GM19372 (cell line): ENCODE measurements around the gene AZGP1.
"Not testable (repeated sequence)": the region's sequence is repeated elsewhere in the genome, so short reads cannot be mapped to it uniquely, and the experiment has no call there.

ENCODE experiments used
- ATAC-seq: cut with Tn5 transposase; IDR thresholded peaks from one replicate; pipeline ENCODE4 v1.9.1; 2021; ENCODE audit warnings: mild to moderate bottlenecking, low read depth, moderate library complexity; ENCODE audit not compliant: unreplicated experiment

AZGP1 gene

GRCh38 chr7:100000239-100000638 is 24.4 kb upstream of the AZGP1 start:
- ATAC-seq: no peak

DNA sequence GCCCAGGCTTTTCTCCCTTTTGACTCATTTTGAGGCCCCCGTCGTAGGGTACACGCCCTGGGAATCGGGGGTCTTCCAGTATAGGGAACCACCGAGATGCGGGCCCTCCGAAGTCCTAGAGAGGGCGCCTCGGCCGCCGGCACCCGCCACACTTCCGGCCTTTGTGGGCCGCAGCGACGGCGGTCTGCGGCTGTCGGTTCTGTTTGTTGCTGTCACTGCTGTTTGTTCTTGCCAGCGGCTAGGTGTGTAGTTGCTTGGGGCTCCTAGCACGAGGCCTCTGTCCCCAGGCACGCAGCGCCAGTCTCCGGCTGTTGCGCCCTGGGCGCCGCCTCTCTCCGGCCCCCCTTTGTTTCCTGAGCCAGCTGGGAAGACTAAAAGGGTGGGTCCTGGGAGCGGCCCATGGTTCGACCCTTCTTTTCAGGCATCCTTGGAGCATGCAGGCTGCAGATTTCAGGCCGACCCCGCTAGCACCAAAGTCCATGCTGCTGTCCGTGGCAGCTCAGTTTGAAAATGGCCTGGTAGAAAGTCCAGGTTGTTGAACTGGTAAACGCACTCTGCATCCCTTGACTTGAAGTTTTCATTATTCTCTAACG is 21.8 kb upstream of the AZGP1 start:
- peak; percentile 64 for ATAC-seq

- ATAC-seq: no peak
These were observed 21.1 kb upstream of the AZGP1 start for GRCh38 chr7:99996755-99997544.

DNA sequence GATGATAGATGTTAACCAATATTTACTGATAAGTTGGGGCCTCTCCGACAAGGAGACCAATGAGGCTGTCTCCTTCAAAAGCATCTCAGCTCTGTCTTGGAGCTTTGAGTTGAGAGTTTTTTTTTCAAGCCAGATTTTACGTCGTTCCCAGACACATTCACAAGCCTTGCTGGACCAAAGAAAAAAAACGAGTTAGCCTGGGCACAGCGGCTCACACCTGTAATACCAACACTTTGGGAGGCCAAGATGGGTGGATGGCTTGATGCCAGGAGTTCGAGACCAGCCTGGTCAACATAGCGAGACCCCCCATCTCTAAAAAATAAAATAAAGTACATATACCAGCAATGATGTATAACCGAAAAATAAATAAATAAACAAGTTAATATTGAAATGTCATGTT is 19.0 kb upstream of the AZGP1 start:
- ATAC-seq: no peak

- no peak for ATAC-seq
These were observed 16.7 kb upstream of the AZGP1 start for GRCh38 chr7:99992330-99993038.

- not testable (repeated sequence) for ATAC-seq
These were observed 15.7 kb upstream of the AZGP1 start for GRCh38 chr7:99991543-99991942.

- no peak for ATAC-seq
These were observed 14.6 kb upstream of the AZGP1 start for GRCh38 chr7:99990460-99990852.

DNA sequence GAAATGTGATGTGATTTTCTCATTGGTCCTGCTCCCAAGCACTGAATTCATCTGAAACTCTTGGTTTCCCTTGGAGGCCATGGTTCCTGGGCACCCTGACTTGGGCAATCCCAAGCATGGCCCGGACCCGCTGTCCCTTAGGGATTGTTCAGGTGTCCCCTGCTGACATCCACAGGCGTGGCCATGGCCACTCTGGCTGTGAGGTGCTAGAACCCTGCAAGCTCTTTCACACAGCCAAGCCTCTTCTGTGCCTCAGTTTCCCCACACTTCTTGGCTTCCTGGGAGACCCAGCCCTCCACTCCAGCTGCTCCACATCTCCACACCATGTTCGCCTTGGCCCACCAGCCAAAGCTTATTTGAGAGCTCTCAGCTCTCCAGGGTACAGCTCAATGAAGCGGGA is 12.0 kb upstream of the AZGP1 start:
- ATAC-seq: no peak

GRCh38 chr7:99987306-99987705 is 11.5 kb upstream of the AZGP1 start:
- ATAC-seq: not testable (repeated sequence)

- ATAC-seq: no peak
These were observed 8.8 kb upstream of the AZGP1 start for GRCh38 chr7:99984593-99984992.

DNA sequence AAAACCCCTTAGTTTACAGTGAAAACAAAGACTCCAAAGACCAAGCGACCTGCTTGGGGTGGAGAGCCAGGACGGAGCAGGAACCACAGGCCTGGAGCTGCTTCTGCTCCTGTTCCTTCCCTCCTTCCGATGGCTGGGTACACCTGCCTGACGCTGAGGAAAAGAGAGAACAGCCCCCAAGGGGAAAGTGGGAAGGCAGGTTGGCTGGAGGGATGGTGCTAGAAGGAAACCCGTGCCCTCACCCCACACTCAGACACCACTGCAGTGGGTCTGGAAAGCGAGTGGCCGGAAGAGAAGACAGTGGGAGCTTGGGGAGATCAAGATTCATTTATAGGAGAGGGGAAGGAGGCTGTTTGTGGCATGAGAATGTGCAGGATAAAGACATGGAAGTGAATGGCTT is 5.2 kb upstream of the AZGP1 start:
- not testable (repeated sequence) for ATAC-seq

GRCh38 chr7:99980448-99980872 is 4.6 kb upstream of the AZGP1 start:
- ATAC-seq: not testable (repeated sequence)

GRCh38 chr7:99979814-99980225 is 4.0 kb upstream of the AZGP1 start:
- not testable (repeated sequence) for ATAC-seq

GRCh38 chr7:99976626-99977025 is 795 bp upstream of the AZGP1 start:
- ATAC-seq: no peak

- no peak for ATAC-seq
These were observed 1.1 kb downstream of the AZGP1 start for GRCh38 chr7:99974681-99975080.

DNA sequence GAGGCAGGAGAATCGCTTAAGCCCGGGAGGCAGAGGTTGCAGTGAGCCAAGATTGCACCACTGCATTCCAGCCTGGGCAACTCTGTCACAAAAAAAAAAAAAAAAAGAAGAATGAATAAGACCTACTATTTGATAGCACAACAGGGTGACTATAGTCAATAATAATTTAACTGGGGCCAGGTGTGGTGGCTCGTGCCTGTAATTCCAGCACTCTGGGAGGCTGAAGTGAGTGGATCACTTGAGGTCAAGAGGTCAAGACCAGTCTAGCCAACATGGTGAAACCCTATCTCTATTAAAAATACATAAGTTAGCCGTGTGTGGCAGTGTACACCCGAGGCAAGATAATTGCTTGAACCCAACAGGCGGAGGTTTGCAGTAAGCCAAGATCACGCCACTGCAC is 2.0 kb downstream of the AZGP1 start:
- ATAC-seq: not testable (repeated sequence)

GRCh38 chr7:99971242-99971641 is 4.6 kb downstream of the AZGP1 start:
- no peak for ATAC-seq

GRCh38 chr7:99969813-99970212 is 6.0 kb downstream of the AZGP1 start:
- ATAC-seq: not testable (repeated sequence)

- no peak for ATAC-seq
These were observed 6.5 kb downstream of the AZGP1 start for GRCh38 chr7:99969298-99969697.

GRCh38 chr7:99958564-99959227 is 17.1 kb downstream of the AZGP1 start:
- no peak for ATAC-seq

DNA sequence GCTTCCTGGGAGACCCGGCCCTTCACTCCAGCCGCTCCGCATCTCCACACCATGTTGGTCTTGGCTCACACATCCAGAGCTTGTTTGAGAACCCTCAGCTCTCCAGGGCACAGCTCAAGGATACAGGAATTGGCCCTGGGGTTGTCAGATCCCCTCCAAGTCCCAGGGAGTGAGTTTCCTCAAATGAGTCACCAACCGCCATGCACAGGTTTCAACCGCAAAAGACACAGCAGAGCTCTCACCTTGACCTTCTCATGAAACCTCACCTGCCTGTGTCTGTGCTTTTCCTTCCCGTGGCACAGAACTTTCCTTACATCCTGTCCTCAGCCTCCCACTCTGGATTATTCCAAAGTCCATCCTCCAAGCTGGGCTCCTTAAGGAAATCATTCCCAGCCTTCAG is 20.6 kb downstream of the AZGP1 start:
- no peak for ATAC-seq
